HTERT RPE-1 (cell line): ENCODE results near the gene RPS15.

Experiments
- in situ Hi-C: fragments of 300-500 bp; cut with MboI; formaldehyde crosslinking; loops from 4 replicates; pipeline ENCODE4 v1.14.3; 2020; ENCODE audit warnings: low sequenced_read_pairs

RPS15 gene

GRCh38 chr19:1481893-1482360, 43.7 kb downstream of the RPS15 start:
- in situ Hi-C loops = no loop called here

DNA sequence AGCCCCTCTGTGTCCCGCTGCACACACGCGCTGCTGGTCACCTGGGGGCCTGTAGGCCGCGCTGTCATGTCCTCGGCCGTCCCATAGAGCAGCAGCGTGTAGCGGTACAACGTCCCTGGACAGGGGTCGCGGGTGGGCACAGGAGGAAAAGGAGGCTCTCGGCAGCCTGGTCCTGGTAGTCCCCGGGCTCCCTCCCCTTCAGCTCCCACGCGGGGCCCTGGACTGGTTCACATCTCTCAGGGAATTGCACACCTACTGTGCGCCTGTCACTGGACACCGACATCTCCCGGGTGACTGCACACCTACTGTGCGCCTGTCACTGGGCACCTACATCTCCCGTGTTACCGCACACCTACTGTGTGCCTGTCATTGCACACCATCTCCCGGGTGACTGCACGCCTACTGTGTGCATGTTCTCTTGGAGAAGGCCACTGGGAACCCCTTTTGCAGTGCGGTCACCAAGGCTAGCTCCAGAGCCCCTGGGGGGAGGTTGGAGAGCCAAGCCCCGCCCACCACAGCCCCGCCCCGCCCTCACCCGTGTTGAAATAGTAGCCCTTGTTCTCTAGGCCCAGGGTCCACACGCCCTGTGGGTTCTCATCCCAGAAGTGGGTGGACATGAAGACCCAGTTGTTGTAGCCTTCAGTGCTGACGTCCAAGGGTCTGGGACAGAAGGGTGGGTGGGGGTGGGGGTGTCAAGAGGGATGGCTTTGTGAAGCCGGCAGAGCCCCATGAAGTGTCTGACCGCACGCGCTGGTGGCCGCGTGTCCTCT, 44.4 kb downstream of the RPS15 start:
- in situ Hi-C loops = no loop called here

GRCh38 chr19:1483131-1483978, 45.2 kb downstream of the RPS15 start:
- in situ Hi-C loops = no loop called here

DNA sequence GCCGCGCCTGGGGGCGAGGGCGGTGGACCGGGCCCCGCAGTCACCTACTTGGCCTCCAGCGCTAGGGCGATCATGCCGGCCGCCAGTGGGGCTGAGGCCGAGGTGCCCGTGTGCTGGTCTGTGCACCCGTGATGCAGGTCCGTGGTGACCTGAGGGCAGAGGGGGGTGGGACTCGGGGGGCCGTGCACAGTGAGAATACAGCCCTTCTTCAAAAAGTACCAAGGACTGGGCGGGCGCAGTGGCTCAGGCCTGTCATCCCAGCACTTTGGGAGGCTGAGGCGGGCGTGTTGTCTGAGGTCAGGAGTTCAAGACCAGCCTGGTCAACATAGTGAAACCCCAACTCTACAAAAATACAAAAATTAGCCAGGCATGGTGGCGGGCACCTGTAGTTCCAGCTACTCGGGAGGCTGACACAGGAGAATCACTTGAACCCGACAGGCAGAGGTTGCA, 45.8 kb downstream of the RPS15 start:
- in situ Hi-C loops = no loop called here

GRCh38 chr19:1486720-1487575, 48.8 kb downstream of the RPS15 start:
- in situ Hi-C loops = no loop called here

DNA sequence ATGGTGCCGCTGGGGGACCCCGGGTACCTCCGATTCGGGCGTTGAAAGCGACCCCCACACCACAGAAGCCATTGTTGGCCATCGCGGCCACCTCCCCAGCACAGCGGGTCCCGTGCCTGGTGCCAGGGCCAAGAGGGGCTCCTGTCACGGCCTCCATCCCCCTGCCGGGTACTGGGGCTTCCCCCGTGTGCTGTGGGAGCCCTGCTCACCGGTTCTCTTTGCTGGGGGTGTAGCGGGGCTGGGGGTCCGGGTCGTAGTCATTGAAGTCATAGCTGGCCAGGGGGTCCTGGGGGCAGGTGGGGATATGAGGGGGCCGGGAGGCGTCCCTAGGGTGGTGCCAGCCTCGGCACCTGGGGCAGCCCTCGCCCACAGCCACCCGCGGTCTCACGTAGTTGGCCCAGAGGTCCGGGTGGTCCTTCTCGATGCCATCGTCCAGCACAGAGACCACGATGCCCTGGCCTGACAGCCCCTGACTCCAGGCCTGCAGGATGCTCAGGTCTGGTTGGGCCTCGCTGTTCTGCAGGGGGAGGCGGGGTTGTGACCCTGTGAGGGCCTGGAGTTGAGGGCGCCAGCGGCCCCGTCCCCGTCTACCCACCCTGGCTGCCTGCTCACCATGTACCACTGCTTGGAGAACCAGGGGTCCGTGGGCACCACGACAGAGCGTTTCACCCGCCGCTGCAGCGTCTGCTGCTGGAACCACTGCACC, 49.5 kb downstream of the RPS15 start:
- in situ Hi-C loops = no loop called here

DNA sequence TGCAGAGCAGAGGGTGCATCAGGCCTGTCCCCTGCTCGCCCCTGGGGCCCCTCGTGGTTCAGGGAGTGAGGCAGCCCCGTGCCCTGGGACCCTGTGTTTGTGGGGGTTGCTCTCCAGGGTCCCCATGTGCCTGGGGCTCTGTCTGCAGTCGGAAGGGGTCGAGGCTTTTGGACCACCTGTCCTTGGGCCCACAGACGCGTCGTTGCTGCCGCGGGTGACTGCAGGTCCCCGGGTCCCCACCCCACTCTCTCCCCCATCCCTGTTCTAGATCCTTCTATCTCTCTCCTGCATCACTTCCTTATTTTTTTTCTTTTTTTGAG, 50.0 kb downstream of the RPS15 start:
- in situ Hi-C loops = no loop called here

DNA sequence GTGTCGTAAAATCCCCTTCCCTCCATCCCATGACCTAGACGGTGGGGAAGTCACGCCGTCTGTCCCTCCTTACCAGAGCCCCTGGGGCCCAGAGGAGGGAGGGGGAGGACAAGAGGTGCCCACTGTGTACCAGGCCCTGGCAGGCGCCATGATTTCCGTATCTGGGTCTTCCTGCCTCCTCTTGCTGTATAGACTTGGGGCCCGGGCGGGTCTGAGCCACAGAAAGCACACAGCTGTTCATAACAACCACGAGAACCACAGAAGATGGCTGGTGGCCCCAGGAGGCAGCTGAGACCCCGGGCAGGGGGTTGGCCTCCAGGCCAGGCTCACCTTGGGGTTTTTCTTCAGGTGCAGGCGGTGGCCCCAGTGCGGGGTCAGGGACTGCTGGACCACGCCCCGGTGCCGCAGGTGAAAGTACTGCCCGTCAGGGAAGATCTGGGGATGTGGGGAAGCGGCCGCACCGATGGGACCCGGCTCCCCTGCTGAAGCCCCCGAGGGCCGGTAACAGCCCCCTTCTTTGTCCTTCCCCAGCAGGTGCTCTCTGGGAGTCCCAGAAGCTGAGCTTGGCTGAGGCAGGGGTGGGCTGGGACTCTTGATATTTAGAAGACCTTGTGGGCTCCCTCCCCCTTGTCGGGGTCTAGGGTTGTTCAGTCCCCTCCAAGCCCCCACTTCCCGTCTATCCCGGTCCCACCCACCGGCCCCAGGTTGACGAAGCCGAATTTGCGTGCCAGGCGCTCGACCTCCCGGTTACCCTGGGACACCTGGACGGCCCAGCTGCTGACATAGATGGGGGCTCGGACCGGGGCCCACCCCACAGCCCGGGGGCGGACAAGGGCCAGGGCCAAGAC, 51.5 kb downstream of the RPS15 start:
- in situ Hi-C loops = no loop called here
